CD4-positive, alpha-beta T cell treated with Interleukin-4 for 1 hour (primary cell): ENCODE data around the gene PALLD.

Experiments used
- DNase-seq, 2 donors: peaks; one replicate each; pipeline ENCODE4 v3.0.0-alpha.2; 2020 to 2022

The PALLD gene

DNA sequence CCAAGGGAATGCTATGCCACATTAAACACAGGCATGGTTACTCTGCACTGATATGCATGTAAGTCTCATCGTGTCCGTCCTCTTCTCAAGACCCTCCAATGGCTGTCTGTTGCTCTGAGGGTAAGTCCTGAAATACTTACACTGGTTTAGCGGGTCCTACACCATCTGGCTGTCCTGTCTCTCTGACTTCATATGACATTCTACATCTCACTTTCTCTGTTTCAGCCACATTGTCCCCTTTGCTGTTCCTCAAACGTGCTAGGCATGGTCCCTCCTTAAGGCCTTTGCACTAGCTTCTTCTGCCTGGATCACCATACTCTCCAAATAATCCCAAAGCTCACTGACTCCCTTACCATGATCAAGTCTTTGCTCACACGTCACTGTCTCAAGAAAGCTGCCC lies 131.4 kb downstream of the PALLD start:
- no peak for DNase-seq

- no peak for DNase-seq
Observed at GRCh38 chr4:168629566-168629965, 132.7 kb downstream of the PALLD start.

GRCh38 chr4:168630445-168631187 lies 133.8 kb downstream of the PALLD start:
- no peak for DNase-seq

DNA sequence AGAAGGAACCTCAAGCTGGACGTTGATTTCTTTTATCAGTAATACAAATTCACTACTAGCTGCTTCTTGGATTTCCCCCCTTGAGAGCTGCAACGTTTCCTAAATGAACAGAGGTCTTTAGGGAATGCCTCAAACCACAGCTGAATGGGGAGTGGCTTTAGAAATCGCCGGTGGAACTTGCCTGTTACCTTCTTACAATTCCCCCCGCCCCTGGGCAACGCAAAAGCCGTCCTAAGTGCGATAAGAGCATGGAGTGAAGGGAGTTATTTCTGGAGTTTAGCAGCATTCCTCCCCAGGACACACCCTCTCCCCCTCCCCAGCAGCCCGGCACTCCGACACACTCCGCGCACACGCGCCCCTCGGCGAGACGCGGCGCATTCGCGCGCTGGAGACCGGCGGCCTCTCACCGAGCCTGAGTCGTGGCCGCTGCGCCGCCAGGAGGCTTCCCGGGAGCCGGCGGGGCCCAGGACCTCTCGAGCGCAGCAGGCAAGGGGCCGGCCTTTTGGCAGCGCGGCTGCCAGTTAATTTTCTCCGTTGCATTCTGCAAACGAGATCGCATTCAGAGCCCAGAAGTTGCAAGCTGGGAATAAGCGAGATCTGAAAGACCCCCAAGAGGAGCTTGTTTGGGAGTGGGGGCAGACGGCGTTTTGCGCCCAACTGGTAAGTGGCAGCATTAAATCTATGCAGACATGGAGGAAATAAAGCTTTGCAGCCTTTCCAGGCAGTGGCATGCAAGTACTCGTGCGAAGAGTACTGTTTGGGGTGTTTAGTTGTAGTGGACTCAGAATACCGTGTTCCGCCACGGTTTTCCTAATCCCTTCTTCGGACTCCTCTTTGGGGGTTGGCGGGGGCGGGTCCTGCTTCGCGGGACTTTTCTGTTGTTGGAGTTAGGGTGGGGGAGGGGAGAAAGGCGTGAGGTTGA lies 134.7 kb downstream of the PALLD start:
- DNase-seq: no peak

DNA sequence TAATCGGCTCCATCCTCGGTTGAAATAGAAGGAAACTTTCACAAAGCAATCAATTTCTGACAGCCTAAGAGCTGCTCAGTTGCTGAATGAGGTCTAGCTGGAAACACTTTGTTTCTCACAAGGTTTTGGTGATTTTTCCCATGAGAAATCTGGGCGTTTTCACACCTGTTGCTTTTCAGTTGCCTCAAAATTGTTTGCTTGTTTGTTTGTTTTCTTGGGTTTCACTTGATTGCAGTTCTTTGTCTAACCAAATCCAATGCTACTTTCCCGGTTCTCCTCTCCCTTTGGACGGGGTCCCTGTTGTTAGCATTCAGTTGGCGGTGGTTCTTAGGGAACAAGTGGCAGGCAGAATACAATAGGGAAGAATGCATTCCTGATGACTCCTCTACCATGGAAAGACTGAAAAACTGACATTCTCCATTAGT lies 135.5 kb downstream of the PALLD start:
- no peak for DNase-seq

DNA sequence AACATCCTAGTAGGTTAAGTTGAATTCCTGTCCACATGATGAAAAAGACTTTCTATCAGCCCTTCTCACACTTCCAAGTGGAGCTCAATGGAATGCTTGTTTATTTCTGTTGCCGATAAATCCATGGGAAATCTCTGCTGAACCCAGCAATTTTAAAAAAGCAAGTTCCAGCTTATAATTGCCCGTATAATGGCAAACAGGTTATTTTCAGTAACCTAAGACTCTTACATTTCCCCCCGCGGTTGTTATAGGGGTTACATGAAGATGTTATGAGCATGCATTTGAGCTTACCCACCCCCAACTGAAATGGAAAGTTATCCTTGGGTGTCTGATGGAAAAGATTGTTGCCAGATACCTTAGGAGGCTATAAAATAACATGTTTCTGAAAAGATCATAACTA lies 136.2 kb downstream of the PALLD start:
- no peak for DNase-seq

- DNase-seq: no peak
Observed at GRCh38 chr4:168633496-168633895, 136.6 kb downstream of the PALLD start.

- no peak for DNase-seq
Observed at GRCh38 chr4:168634276-168634802, 137.5 kb downstream of the PALLD start.

GRCh38 chr4:168636040-168636439 lies 139.2 kb downstream of the PALLD start:
- DNase-seq: no peak

GRCh38 chr4:168636506-168637196 lies 139.8 kb downstream of the PALLD start:
- DNase-seq: no peak

GRCh38 chr4:168637872-168638756 lies 141.3 kb downstream of the PALLD start:
- DNase-seq: no peak

DNA sequence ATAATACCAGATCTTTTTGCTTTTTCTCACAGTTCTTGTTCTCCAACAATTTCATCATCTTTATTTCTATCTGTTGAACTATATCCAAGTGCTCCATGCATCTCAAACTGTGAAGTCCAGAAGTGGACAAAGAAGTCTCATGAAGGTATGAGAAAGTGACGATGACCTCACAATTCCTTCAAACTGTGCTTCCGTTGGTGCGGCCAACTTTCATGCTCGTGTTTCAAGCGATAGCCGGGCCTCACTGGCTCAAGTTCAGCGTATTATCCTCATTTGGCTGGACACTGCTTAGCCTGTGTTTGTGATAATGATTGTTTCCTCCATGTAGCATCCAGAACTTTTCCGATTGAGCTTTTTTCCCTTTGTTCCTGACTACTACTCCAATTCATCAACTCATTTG lies 143.1 kb downstream of the PALLD start:
- no peak for DNase-seq

GRCh38 chr4:168641811-168642140 lies 144.9 kb downstream of the PALLD start:
- DNase-seq: no peak

- DNase-seq: no peak
Observed at GRCh38 chr4:168642591-168642990, 145.7 kb downstream of the PALLD start.

DNA sequence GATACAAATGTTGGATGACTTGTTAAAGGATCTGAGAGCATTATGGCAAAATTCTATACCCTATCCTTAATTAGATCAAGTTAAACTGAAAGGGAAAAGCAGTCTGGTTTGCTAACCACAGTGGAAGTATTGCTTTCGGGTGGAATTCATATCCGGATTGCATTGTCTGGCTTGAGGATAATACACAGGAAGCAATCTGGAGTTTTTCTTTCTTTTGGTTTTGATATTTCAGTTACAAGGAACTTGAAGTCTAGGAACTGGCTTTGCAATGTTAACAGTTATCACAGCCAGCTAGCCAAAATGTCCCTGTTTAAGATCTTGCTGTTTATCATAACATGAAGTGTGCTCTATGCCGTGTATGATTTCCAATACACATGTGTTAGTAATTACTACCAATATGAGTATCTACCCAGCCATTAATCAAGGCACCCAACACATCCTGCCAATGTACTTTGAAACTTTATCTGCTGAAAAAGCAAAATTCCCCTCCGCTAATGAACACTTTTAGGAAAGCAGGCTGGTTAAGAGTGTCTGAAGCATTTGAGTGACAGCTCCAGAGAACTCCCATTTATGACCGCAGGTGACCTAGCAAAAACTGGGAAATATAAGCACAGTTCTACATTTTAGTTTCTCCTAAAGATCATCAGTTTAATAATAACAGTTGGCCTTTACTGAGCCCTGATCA lies 146.4 kb downstream of the PALLD start:
- no peak for DNase-seq

GRCh38 chr4:168643796-168644159 lies 146.9 kb downstream of the PALLD start:
- DNase-seq: no peak

DNA sequence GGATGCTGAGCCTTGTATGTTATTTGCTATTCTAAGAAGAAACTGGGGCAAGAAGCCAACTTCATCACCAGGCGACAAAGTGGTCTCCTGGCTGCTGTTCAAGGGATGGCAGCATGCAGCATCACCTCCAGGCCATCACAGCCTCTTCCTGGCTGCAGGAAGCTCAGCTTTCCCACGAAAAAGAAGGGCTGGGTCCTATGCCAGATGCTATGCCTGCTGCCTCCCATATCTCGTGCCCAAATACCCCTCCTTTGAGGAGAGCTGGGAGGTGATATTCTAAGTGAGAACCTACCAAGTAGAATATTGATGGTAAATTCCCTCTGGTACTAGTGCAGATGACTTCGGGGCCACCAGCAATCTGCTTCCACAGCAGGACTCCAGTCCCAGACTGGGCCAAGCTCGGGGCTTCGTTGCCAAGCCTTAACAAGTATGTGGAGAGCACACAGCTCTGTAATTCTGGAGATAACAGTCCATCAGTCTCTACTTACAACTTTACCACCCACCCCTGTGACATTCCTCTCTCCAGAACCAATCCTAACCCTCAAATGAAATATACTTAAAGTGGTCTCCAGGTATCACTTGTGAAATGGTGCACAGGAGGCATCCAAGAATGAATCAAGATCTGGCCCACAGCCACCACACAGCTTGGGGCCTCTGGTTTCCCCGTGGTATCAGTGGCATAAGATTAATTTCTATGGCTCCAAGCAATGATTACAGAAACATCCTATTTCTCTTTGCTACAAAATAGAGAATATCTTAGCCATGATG lies 149.3 kb downstream of the PALLD start:
- no peak for DNase-seq

DNA sequence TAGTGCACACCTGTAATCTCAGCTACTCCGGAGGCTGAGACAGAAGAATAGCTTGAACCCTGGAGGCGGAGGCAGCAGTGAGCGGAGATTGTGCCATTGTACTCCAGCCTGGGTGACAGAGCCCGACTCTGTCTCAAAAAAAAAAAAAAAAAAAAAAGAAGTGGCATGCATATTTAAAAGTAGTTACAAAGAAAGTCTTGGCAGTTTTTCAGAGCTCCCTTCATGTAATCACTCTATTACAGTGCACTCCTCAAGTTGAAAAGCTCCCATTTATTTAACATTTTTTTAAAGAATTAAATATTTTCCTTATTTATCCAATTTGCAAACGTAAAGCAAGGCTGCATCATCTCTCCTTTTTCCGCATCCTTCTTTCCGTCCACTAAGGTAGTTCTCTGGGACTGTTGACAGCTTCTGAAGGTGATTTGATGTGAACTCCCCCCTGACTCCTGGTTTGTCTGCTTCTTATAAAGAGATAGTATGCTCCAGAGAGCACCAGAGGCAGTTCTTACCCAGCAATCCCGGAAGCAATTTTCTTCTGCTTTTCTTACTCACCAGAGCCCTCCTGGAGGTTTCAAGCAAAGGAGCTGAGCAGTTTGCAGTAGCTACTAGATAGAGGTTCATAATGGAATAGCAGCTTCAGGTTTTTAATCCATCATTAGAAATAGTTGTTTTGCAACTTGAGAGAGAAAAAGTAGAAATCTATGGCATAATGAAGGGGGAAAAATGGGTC lies 151.0 kb downstream of the PALLD start:
- DNase-seq: no peak

- DNase-seq: no peak
Observed at GRCh38 chr4:168648494-168648893, 151.6 kb downstream of the PALLD start.

- no peak for DNase-seq
Observed at GRCh38 chr4:168648929-168649328, 152.1 kb downstream of the PALLD start.
